Superior temporal gyrus (tissue), 1 donor: ENCODE measurements around the gene TBCD.
"Not testable (repeated sequence)": the region's sequence is repeated elsewhere in the genome, so short reads cannot be mapped to it uniquely, and the experiment has no call there.

Experiments used
- DNase-seq: peaks from one replicate; pipeline ENCODE4 v3.0.0-alpha.2; 2016; ENCODE audit errors: extremely low spot score

TBCD gene

DNA sequence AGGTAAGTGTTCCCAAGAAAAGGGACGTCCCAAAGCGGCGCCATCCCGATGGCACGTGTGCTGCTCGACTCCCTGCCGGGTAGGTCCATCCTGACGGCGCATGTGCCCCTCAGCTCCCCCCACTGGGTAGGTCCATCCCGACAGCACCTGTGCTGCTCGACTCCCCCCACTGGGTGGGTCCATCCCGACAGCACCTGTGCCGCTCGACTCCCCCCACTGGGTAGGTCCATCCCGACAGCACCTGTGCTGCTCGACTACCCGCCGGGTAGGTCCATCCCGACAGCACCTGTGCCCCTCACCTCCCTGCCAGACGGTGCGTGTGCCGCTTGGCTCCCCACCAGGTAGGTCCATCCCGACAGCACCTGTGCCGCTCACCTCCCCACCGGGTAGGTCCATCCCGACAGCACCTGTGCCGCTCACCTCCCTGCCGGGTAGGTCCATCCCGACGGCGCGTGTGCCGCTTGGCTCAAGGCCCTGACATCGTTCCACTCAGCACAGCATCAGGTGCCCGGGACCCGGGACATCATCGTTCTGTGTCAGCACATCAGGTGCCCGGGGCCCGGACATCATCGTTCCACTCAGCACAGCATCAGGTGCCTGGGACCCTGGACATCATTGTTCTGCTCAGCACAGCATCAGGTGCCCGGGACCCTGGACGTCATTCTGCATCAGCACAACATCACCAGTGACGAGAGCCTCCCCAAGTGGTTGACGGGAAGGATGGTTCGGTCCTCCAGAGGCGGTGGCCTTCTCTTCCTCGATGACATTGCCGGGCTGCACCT lies 22.2 kb upstream of the TBCD start:
- DNase-seq = no peak

DNA sequence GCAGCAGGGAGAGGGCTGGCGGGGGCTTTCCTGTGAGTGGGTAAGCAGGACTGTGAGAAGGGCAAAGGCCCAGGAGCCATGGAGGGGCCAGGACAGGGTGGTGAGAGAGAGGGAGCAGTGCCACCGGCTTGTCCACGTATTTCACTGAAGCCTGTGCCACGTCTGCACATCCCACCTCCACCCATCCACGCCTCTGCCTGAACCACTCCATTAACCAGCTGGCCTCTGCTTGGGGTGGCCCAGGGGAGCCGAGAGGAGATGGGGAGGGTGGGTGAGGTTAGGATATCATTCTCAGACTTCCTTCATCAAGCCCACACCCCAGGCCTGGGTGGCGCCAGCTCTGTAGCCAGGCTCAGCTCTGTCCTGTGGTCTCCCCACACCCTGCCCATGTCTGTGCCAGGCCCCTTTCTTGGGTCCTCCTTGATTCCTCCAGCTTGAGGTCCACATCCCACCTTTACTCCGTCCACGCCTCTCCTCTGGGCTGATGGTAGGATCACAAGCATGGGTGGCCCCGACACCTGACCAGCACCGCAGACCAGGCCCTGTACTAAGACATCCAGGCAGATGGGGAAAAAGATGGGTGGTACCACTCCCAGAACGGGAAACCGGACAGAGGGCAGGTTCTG lies 19.6 kb upstream of the TBCD start:
- no peak for DNase-seq

DNA sequence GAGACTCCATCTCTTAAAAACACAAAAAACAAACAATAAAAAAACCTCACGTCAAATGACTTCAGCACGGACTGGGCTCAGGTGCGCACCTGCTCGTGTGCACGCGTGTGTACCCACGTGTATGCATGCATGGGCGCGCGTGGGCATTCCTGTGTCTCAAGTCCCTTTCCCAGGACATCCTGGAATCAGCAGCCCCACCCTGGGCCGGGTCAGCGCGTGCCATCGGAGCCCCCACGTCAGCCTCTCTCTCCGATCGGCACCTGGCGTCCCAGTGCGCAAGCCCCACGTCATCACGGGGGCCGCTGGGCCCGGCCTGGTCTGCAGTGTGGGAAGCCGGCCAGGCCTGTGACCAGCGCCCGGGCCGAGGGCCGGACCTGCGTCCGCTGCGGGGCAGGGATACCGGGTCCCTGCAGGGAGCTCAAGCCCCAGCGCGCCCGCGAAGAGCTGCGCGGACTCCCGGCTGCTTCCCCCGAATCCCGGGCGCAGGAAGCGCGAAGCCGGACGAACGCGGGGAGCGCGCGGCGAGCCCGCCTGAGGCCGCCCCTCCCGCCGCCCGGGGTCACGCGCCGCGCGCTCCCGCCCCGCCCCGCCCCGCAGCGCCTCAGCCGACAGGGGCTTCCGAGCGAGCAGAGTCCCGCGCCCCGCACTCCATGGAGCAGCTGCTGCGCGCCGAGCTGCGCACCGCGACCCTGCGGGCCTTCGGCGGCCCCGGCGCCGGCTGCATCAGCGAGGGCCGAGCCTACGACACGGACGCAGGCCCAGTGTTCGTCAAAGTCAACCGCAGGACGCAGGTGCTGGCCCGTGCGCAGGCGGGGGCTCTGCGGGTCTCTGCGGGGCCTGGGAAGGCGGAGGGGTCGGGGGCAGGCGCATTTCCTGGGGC lies 16.6 kb upstream of the TBCD start, which contains the start of gene FN3K:
Gene FN3K, plus strand, starts transcription at position 629 of the 880 bp plus-strand sequence. Its CDS starts 22 bp downstream, at position 651.
- peak; percentile 64 for DNase-seq

DNA sequence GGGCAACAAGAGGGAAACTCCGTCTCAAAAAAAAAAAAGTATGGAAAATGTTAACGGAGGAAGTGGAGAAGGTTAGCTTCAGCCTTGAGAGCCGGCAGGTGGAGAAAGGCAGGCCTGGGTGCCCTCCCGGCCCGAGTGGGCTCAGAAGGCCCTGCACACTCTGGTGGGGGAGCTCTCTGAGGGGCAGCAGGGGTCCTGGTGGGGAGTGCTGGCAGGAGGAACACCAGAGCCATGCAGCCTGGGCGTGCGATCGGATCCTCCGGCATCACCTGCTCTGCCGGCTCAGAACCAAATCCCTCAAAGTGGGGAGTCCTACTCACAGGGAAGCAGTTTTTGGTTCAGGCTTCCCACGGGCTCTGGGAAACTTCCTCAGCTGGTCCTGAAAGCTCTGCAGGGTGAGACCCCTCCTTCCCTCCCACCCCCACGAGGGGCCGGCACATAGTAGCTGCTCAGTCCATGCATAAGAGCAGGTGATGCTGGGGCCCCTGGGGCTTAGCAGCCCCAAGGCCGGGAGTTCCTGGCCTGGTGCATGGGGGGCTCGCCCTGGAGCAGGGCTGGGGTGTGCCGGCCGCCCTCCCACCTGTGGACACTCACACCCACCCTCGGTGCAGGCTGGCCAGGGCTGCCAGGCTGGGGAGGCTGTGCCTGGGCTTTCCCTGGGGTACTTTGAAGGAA lies 15.2 kb upstream of the TBCD start:
- DNase-seq = peak; percentile 17

DNA sequence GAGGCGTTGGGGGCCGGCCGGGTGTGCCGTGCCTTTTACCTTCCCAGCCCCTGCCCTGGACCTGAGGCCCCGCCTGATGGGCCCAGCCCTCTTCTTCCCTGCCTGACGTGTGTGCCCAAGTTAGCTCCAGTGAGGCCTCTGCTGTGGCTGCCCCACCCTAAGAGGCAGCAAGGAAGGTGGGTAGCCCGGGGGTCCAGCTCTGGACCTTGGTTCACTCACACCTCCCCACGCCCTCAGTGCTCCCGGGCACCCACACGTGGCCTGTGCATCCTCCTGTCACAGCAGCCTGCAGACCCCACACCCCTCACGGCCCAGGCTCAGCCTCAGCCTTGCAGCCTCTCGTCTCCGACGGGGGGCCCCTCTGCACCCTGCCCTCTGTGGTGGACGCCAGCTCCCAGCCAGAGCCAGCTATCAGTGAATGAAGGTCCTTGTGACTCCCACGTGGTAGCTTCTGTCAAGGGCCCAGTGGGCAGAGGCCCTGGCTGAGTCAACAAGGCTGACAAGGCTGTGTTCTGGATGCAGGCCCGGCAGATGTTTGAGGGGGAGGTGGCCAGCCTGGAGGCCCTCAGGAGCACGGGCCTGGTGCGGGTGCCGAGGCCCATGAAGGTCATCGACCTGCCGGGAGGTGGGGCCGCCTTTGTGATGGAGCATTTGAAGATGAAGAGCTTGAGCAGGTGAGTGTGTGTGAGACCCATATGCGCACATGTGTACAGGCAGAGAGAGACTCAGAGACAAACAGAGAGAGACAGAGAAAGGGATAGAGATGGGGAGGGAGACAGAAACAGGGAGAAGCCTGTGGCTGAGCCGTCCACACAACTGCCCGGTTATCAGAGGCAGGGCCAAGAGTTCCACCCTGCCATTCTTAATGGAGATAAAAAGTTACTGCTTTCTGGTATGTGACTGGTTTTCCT lies 13.6 kb upstream of the TBCD start:
- peak; percentile 98 for DNase-seq

GRCh38 chr17:82740906-82741759 lies 10.7 kb upstream of the TBCD start:
- no peak for DNase-seq

DNA sequence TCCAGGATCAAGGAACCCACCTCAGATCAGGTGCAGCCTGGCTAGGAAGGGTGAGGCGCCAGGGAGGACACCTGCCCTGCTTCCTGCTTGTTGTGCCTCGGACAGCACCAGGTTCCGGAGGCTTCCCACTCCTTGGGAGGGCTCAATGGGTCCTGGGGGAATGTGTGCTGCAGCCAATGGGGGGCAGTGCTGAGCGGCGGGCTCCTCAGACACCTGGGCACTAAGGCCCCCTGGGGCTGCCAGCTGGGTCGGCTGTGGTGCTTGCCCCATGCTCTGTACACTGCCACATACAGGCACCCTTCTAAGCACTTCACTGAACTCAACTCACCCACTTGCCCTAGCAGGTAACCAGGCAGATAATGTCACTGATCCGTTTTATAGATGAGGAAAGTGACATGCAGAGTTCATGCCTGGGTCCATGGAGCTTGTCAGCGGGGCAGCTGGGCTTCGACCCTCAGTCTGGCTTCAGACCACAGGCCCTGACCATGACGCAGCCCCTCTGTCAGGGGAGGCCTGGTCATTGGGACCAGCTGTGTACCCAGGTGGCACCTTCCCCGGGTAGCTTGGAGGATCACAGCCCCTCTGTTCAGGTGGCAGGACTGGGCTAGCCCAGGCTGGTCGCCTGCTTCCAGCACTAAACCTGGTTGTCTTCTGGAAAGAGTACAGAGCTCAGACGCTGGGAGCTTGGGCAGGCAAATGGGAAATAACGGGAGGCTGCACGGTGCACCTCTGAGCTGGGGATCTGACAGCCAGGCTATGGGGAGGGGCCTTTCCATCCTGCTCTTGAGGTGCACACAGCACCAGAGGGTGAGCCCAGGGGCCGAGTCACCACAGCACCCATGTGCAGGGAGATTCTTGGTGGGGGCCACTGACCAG lies 8.3 kb upstream of the TBCD start:
- DNase-seq = no peak

GRCh38 chr17:82744736-82745135 lies 7.1 kb upstream of the TBCD start:
- DNase-seq = not testable (repeated sequence)

DNA sequence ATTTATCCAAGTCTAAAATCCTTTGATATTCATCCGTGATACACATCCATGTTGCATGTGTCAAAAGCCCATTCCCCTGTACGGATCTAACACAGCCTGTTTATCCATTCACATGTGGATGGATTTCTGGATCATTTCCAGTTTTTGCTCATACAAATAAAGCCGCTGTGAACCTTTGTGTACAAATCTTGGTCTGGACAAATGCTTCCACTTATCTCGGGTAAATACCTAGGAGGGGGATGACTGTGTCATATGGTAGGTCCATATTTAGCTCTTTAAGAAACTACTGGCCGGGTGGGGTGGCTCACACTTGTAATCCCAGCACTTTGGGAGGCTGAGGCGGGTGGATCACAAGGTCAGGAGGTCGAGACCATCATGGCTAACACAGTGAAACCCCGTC lies 6.3 kb upstream of the TBCD start:
- no peak for DNase-seq

- no peak for DNase-seq
Measured at GRCh38 chr17:82748756-82749155, 3.1 kb upstream of the TBCD start.

GRCh38 chr17:82750241-82750908 lies 1.5 kb upstream of the TBCD start:
- DNase-seq = no peak

DNA sequence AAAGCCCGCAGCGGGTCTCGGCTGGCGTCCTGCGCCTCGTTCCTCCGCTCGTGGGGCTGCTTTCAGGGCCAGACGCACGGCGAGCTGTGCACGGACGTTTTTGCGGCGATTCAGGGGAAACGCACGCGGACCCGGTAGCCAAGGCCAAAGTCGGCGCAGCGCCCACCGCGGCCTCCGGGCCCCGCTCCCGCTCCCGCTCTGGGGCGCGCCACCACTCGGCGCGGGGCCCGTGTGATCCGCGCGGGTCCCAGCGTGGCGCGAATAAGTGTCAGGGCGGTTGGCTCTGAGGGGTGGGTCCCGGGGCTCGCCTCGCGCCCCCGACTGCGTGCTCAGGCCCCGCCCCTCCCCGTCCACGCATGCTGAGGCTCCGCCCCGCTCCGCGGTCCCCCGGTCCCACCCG lies 694 bp upstream of the TBCD start:
- DNase-seq = peak; percentile 25

GRCh38 chr17:82752371-82753200 lies 721 bp downstream of the TBCD start:
- DNase-seq = no peak

DNA sequence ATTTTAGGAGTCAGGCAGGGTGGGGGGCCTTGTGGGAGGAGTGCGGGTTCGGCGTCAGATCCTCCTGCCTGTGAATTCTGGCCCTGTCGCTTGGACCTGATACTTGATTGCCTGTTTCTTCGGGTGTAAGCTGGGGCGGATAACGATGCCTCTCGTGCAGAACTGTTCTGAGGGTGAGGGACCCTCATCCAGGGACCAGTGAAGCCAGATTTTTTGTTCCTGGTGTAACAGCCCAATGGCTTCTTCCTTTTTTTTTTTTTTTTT lies 1.3 kb downstream of the TBCD start:
- DNase-seq = no peak

- peak; percentile 22 for DNase-seq
Measured at GRCh38 chr17:82754297-82755208, 2.7 kb downstream of the TBCD start.

GRCh38 chr17:82756166-82756565 lies 4.3 kb downstream of the TBCD start:
- DNase-seq = no peak

DNA sequence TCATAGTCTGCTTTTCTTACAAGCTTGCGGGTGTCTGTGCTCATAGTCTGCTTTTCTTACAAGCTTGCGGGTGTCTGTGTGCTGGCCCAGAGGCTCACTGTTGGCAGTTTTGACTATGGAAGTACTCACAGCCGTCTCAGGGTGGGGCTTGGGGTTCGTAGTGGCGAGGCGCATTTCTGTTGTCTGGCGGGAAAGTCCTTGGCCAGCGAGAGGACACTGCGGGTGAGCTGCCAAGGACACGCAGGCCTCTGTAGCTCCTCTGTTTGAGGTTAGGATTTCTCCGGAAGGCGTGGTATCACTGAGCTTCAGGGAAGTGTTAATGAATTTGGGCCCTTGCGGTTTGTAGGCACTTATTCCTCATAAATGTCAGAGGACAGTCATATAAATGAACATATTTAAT lies 13.5 kb downstream of the TBCD start:
- DNase-seq = no peak
